Right lobe of liver (tissue), 6 donors: Measurements from ENCODE around the gene GPRC5B. TPM values are rescaled to one million over a fixed set of nuclear protein-coding genes. Genes with fewer than 3 reads are reported as not detected.

Source experiments
- ATAC-seq, 4 donors: fragments of 200-7000 bp; cut with Tn5 transposase; one replicate each; pipeline ENCODE4 v1.9.1; 2020; ENCODE audit warnings: mild to moderate bottlenecking in 4 of 4, moderate library complexity in 4 of 4
- DNase-seq, 3 donors: peaks; one replicate each; pipeline ENCODE4 v3.0.0-alpha.2; 2020
- H3K27ac ChIP-seq, 3 donors: fragments of 200-600 bp; one replicate each; pipeline ENCODE4 v1.8.0; 2022
- H3K27me3 ChIP-seq, 2 donors: fragments of 200-600 bp; one replicate each; pipeline ENCODE4 v1.8.0; 2022
- H3K36me3 ChIP-seq, 4 donors: fragments of 200-600 bp; sonication (generic) in 1 of 4; one replicate each; pipeline versions ENCODE4 v1.5.1 to v1.8.0; 2017 to 2022; ENCODE audit warnings: control low read depth in 1 of 4
- H3K4me1 ChIP-seq, 4 donors: fragments of 200-600 bp; sonication (generic) in 1 of 4; one replicate each; pipeline versions ENCODE4 v1.5.1 to v1.8.0; 2017 to 2022; ENCODE audit warnings: control low read depth in 1 of 4
- H3K4me3 ChIP-seq, 3 donors: fragments of 200-600 bp; one replicate each; pipeline ENCODE4 v1.8.0; 2022
- H3K9me3 ChIP-seq, 4 donors: fragments of 200-600 bp; sonication (generic) in 1 of 4; one replicate each; pipeline versions ENCODE4 v1.5.1 to v1.8.0; 2017 to 2022; ENCODE audit warnings: control low read depth in 1 of 4
- CTCF ChIP-seq, 4 donors: fragments of 200-600 bp in 3 of 4; fragments of 450-650 bp in 1 of 4; IDR thresholded peaks; one replicate each; pipeline versions ENCODE4 v1.5.1 to v1.8.0; 2016 to 2022; ENCODE audit warnings: antibody characterized with exemption in 4 of 4, mild to moderate bottlenecking in 2 of 4
- POLR2A ChIP-seq: fragments of 450-650 bp; IDR thresholded peaks from one replicate; pipeline ENCODE4 v1.6.1; 2017; ENCODE audit warnings: antibody characterized with exemption, mild to moderate bottlenecking
- WGBS: methylation state at CpG from one replicate; pipeline ENCODE4 v1.1.6; 2018; ENCODE audit warnings: low coverage, low lambda C conversion rate; ENCODE audit not compliant: insufficient coverage; ENCODE audit errors: missing lambda C conversion rate; 5-methylcytosine and 5-hydroxymethylcytosine counted together
- intact Hi-C, 2 donors: fragments of 100-400 bp; cut with DNase I; formaldehyde crosslinking; loops; one replicate each; pipeline versions ENCODE4 v1.11.2 to v1.14.1; 2022
- total RNA-seq, 6 experiments: library from RNA; depleted of rRNA in 2 of 6; stranded (reverse); fragments of >200 nt in 2 of 6; fragmentation: NEBNext Ultra II Directional in 3 of 6; extraction: Animal tissue kit (Norgen Biotek cat#: 25700) in 3 of 6; gene quantifications; one replicate each; pipeline versions ENCODE4 v1.1.0 to v1.2.4, GENCODE V29; 2016 to 2023
- donor health status: DM: no; HTN: yes; CAD: no.
- donor health status: DM: no; HTN: no; CAD: no.
- donor health status: DM: no; HTN: no; CAD: no.
- donor health status: DM: no; HTN: yes; CAD: no.
- donor health status: DM: no; HTN: yes; CAD: no.

GPRC5B gene
- total RNA-seq, 6 experiments from 2014 or later: 2.6 to 20.8 (median 5.1) TPM

GRCh38 chr16:19835196-19835595 lies 49.5 kb downstream of the GPRC5B start:
- Histone ChIP-seq H3K4me3 (no peak overlapping the region), H3K4me1 (no peaks in the 10 kb centered on the region), H3K9me3 (no peaks in the 10 kb centered on the region), H3K36me3 (no peaks in the 10 kb centered on the region), H3K27me3 (no peaks in the 10 kb centered on the region), H3K27ac (no peak overlapping the region)
- ATAC-seq (no peak), DNase-seq (no peak)
- TF ChIP-seq CTCF (IDR thresholded peaks at IDR 0.05): no peak
- 92% methylated on average over 3 of the region's 3 CpGs for WGBS
- intact Hi-C loops: no loop called here

- no peaks in the 10 kb centered on the region for H3K36me3 ChIP-seq
- WGBS: 80% methylated on average over 3 of the region's 5 CpGs
- no peak overlapping the region for H3K27ac ChIP-seq
- no peak overlapping the region for H3K4me3 ChIP-seq
- no peak for DNase-seq
- no peaks in the 10 kb centered on the region for H3K9me3 ChIP-seq
- no peak for TF ChIP-seq CTCF (IDR thresholded peaks at IDR 0.05)
- TF ChIP-seq POLR2A: no peak
- ATAC-seq: no peak
- no peaks in the 10 kb centered on the region for H3K27me3 ChIP-seq
- intact Hi-C loops: no loop called here
- H3K4me1 ChIP-seq: no peaks in the 10 kb centered on the region
Observed at GRCh38 chr16:19833581-19833980, 51.1 kb downstream of the GPRC5B start.

GRCh38 chr16:19833176-19833575 lies 51.5 kb downstream of the GPRC5B start:
- TF ChIP-seq CTCF (IDR thresholded peaks at IDR 0.05) (no peak), POLR2A (no peak)
- no peak for DNase-seq
- H3K36me3 ChIP-seq: no peaks in the 10 kb centered on the region
- no peaks in the 10 kb centered on the region for H3K9me3 ChIP-seq
- no peak overlapping the region for H3K4me3 ChIP-seq
- no peaks in the 10 kb centered on the region for H3K4me1 ChIP-seq
- intact Hi-C loops: no loop called here
- no peak for ATAC-seq
- H3K27me3 ChIP-seq: no peaks in the 10 kb centered on the region
- H3K27ac ChIP-seq: no peak overlapping the region
- 65% methylated on average over 3 of the region's 3 CpGs for WGBS

- H3K4me3 ChIP-seq: no peak overlapping the region
- no peak for TF ChIP-seq POLR2A
- TF ChIP-seq CTCF (IDR thresholded peaks at IDR 0.05): no peak
- no peaks in the 10 kb centered on the region for H3K27me3 ChIP-seq
- WGBS: 81% methylated on average over 6 of the region's 6 CpGs
- no peaks in the 10 kb centered on the region for H3K9me3 ChIP-seq
- H3K27ac ChIP-seq: no peak overlapping the region
- no peaks in the 10 kb centered on the region for H3K36me3 ChIP-seq
- DNase-seq: no peak
- H3K4me1 ChIP-seq: no peaks in the 10 kb centered on the region
- ATAC-seq: no peak
- intact Hi-C loops: no loop called here
Observed at GRCh38 chr16:19831678-19832077, 53.0 kb downstream of the GPRC5B start.

GRCh38 chr16:19830902-19831560 lies 53.6 kb downstream of the GPRC5B start:
- H3K4me1 ChIP-seq: no peaks in the 10 kb centered on the region
- no peak overlapping the region for H3K4me3 ChIP-seq
- H3K27me3 ChIP-seq: no peaks in the 10 kb centered on the region
- no peak for ATAC-seq
- H3K9me3 ChIP-seq: no peaks in the 10 kb centered on the region
- DNase-seq: no peak
- 58% methylated on average over 4 of the region's 5 CpGs for WGBS
- TF ChIP-seq CTCF (IDR thresholded peaks at IDR 0.05) (no peak), POLR2A (no peak)
- H3K36me3 ChIP-seq: no peaks in the 10 kb centered on the region
- intact Hi-C loops: no loop called here
- H3K27ac ChIP-seq: no peak overlapping the region
